HG03045 (cell line): ENCODE data around the gene PCBP3.

Experiments
- ATAC-seq: cut with Tn5 transposase; IDR thresholded peaks from one replicate; pipeline ENCODE4 v1.9.1; 2021; ENCODE audit warnings: mild to moderate bottlenecking, moderate library complexity; ENCODE audit not compliant: unreplicated experiment

The PCBP3 gene

GRCh38 chr21:45778686-45779085, 135.2 kb downstream of the PCBP3 start:
- no peak for ATAC-seq

GRCh38 chr21:45779226-45779625, 135.7 kb downstream of the PCBP3 start:
- ATAC-seq, result no peak

- no peak for ATAC-seq
These were observed 137.1 kb downstream of the PCBP3 start for GRCh38 chr21:45780647-45781046.

GRCh38 chr21:45781741-45782140, 138.2 kb downstream of the PCBP3 start:
- no peak for ATAC-seq

- ATAC-seq, result no peak
These were observed 143.1 kb downstream of the PCBP3 start for GRCh38 chr21:45786660-45787059.

- ATAC-seq, result no peak
These were observed 143.8 kb downstream of the PCBP3 start for GRCh38 chr21:45787371-45787770.

GRCh38 chr21:45788198-45788597, 144.7 kb downstream of the PCBP3 start:
- no peak for ATAC-seq

- no peak for ATAC-seq
These were observed 145.3 kb downstream of the PCBP3 start for GRCh38 chr21:45788637-45789506.

- no peak for ATAC-seq
These were observed 146.9 kb downstream of the PCBP3 start for GRCh38 chr21:45790427-45790826.

GRCh38 chr21:45791562-45792418, 148.3 kb downstream of the PCBP3 start:
- ATAC-seq, result no peak

- ATAC-seq, result no peak
These were observed 149.3 kb downstream of the PCBP3 start for GRCh38 chr21:45792682-45793383.

- ATAC-seq, result no peak
These were observed 150.5 kb downstream of the PCBP3 start for GRCh38 chr21:45794027-45794426.

- ATAC-seq, result no peak
These were observed 152.5 kb downstream of the PCBP3 start for GRCh38 chr21:45796003-45796402.

GRCh38 chr21:45797338-45797737, 153.8 kb downstream of the PCBP3 start:
- ATAC-seq, result no peak

- ATAC-seq, result no peak
These were observed 156.3 kb downstream of the PCBP3 start for GRCh38 chr21:45799765-45800338.

GRCh38 chr21:45800339-45801080, 157.0 kb downstream of the PCBP3 start:
- ATAC-seq, result no peak

GRCh38 chr21:45801129-45801964, 157.8 kb downstream of the PCBP3 start:
- ATAC-seq, result no peak

GRCh38 chr21:45801989-45802388, 158.5 kb downstream of the PCBP3 start:
- no peak for ATAC-seq

GRCh38 chr21:45802425-45802824, 158.9 kb downstream of the PCBP3 start:
- no peak for ATAC-seq
